Neural progenitor cell (in vitro differentiated cells): Measurements from ENCODE around the gene GMDS.

Experiments
- EZH2 ChIP-seq: fragments of 200-600 bp; sonication (generic); IDR thresholded peaks from 2 replicates; pipeline ENCODE4 v1.6.1; 2017; ENCODE audit warnings: antibody characterized with exemption, mild to moderate bottlenecking, moderate library complexity
- EZH2phosphoT487 ChIP-seq: fragments of 200-600 bp; sonication (generic); IDR thresholded peaks from 2 replicates; pipeline ENCODE4 v1.6.1; 2017; ENCODE audit warnings: antibody characterized with exemption
- TF ChIP-seq, protein P1 (sequence below): fragments of 200-600 bp; sonication (generic); IDR thresholded peaks from 2 replicates; pipeline ENCODE4 v1.5.1; 2017; ENCODE audit warnings: antibody characterized with exemption, mild to moderate bottlenecking

DNA sequence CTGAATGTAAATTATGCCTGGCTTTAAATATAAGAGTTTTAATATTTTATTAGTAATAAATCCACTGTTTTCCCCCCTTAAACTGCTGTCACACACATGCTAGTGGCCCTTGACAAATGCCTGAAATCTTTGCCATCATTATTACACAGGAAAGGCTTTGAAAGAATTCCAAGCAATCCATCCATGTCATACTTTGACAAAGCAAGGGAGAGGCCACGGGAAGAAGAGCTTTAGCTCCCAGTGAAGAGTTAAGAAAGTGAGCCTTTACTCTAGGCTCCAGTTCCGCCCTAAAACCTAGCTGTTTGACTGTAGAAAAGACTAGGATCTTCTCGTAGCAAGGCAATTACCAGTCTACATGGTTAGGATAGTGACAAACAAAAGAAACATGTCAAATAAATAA lies 147.9 kb downstream of the GMDS start:
- TF ChIP-seq, protein P1, sequence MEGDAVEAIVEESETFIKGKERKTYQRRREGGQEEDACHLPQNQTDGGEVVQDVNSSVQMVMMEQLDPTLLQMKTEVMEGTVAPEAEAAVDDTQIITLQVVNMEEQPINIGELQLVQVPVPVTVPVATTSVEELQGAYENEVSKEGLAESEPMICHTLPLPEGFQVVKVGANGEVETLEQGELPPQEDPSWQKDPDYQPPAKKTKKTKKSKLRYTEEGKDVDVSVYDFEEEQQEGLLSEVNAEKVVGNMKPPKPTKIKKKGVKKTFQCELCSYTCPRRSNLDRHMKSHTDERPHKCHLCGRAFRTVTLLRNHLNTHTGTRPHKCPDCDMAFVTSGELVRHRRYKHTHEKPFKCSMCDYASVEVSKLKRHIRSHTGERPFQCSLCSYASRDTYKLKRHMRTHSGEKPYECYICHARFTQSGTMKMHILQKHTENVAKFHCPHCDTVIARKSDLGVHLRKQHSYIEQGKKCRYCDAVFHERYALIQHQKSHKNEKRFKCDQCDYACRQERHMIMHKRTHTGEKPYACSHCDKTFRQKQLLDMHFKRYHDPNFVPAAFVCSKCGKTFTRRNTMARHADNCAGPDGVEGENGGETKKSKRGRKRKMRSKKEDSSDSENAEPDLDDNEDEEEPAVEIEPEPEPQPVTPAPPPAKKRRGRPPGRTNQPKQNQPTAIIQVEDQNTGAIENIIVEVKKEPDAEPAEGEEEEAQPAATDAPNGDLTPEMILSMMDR, result no peak
- no peak for TF ChIP-seq EZH2
- TF ChIP-seq EZH2phosphoT487, result no peak
